K562 (cell line): ENCODE data around the gene SF3B4. TPM values are rescaled to one million over a fixed set of nuclear protein-coding genes. Genes with fewer than 3 reads are reported as not detected.

Source experiments
- BCOR ChIP-seq: fragments of 450-650 bp; IDR thresholded peaks from 2 replicates; pipeline ENCODE4 v1.6.1; 2016
- CEBPG ChIP-seq, 3 experiments: fragments of 200-800 bp in 1 of 3; sonication (Bioruptor generic) in 1 of 3; sonication (generic) in 1 of 3; formaldehyde crosslinking in 1 of 3; IDR thresholded peaks in 2 of 3; conservative IDR thresholded peaks in 1 of 3; 2 replicates each; pipeline versions ENCODE4 v1.6.1 to v1.8.0; 2016 to 2022; ENCODE audit warnings: missing compliant biosample characterization in 2 of 3, missing genetic modification characterization in 2 of 3, mild to moderate bottlenecking in 1 of 3, missing genetic modification reagents in 1 of 3
- KDM1A ChIP-seq, 2 experiments: fragments of 450-650 bp; IDR thresholded peaks; 2 replicates each; pipeline ENCODE4 v1.6.1; 2016; ENCODE audit warnings: mild to moderate bottlenecking in 2 of 2
- MITF ChIP-seq: IDR thresholded peaks from 2 replicates; pipeline ENCODE4 v1.6.1; 2014; ENCODE audit warnings: antibody characterized with exemption
- SMAD2 ChIP-seq: fragments of 150-350 bp; IDR thresholded peaks from 2 replicates; pipeline ENCODE4 v1.6.1; 2014; ENCODE audit warnings: low read depth, mild to moderate bottlenecking, low read length
- SMARCA4 ChIP-seq: fragments of 450-650 bp; IDR thresholded peaks from 2 replicates; pipeline ENCODE4 v1.6.1; 2016
- SMARCA5 ChIP-seq: fragments of 450-650 bp; IDR thresholded peaks from 2 replicates; pipeline ENCODE4 v1.6.1; 2016
- polyA plus RNA-seq, 8 experiments: library from polyadenylated mRNA; depleted of rRNA in 4 of 8; stranded (reverse) in 5 of 8; unstranded in 3 of 8; fragments of >200 nt; fragmentation: Nextera tagmentation in 2 of 8; fragmentation: Illumina TruSeq in 1 of 8; extraction: Ambion mirVana in 2 of 8; extraction: Trizol in 1 of 8; gene quantifications; 2 replicates each; pipeline versions ENCODE4 v1.2.1 to v1.2.3, GENCODE V29; 2011 to 2014; ENCODE audit warnings: inconsistent platforms in 1 of 8, missing spikeins in 1 of 8
- total RNA-seq, 7 experiments: library from RNA; depleted of rRNA in 6 of 7; stranded (reverse); fragments of >200 nt in 6 of 7; fragmentation: Illumina TruSeq in 2 of 7; extraction: Trizol in 2 of 7; gene quantifications; 2 replicates each; pipeline versions ENCODE4 v1.2.1 to v1.2.3, GENCODE V29; 2011 to 2021; ENCODE audit warnings: low replicate concordance in 1 of 7
- TF ChIP-seq, protein P1 (sequence below): sonication (generic); formaldehyde crosslinking; IDR thresholded peaks from 2 replicates; pipeline ENCODE4 v1.8.1; 2022; ENCODE audit warnings: missing genetic modification reagents
- TF ChIP-seq, protein P2 (sequence below): fragments of 450-650 bp; conservative IDR thresholded peaks from 2 replicates; pipeline ENCODE4 v1.6.1; 2016; ENCODE audit warnings: missing genetic modification characterization, low read depth, mild to moderate bottlenecking, control low read depth, missing compliant biosample characterization

The SF3B4 gene
- total and polyA plus RNA-seq, 9 of the 15 experiments (the other 6 are each of a cell fraction or from before 2014, with no cell fraction given): 3.0 to 88.0 (median 26.1) TPM

GRCh38 chr1:149925345-149925744 lies 2.3 kb downstream of the SF3B4 start (continued):
- TF ChIP-seq, protein P1, sequence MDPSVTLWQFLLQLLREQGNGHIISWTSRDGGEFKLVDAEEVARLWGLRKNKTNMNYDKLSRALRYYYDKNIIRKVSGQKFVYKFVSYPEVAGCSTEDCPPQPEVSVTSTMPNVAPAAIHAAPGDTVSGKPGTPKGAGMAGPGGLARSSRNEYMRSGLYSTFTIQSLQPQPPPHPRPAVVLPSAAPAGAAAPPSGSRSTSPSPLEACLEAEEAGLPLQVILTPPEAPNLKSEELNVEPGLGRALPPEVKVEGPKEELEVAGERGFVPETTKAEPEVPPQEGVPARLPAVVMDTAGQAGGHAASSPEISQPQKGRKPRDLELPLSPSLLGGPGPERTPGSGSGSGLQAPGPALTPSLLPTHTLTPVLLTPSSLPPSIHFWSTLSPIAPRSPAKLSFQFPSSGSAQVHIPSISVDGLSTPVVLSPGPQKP (CRISPR knock-in tag): no peak
- TF ChIP-seq SMAD2 (no peak), KDM1A (IDR thresholded peaks at IDR 0.05) (no peak), SMARCA5 (no peak), SMARCA4 (no peak), CEBPG (CRISPR knock-in tag; IDR thresholded peaks at IDR 0.05) (no peak), CEBPG (tag; conservative IDR thresholded peaks at IDR 0.05 in 1 of 2, IDR thresholded peaks at IDR 0.05 in 1 of 2) (no peak), BCOR (no peak), MITF (no peak)
- TF ChIP-seq, protein P2, sequence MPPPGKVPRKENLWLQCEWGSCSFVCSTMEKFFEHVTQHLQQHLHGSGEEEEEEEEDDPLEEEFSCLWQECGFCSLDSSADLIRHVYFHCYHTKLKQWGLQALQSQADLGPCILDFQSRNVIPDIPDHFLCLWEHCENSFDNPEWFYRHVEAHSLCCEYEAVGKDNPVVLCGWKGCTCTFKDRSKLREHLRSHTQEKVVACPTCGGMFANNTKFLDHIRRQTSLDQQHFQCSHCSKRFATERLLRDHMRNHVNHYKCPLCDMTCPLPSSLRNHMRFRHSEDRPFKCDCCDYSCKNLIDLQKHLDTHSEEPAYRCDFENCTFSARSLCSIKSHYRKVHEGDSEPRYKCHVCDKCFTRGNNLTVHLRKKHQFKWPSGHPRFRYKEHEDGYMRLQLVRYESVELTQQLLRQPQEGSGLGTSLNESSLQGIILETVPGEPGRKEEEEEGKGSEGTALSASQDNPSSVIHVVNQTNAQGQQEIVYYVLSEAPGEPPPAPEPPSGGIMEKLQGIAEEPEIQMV (tag): no peak
- TF ChIP-seq, all 486 proteins: peak for 0
